Fibroblast of skin of left quadriceps (primary cell): ENCODE data around the gene EDAR.

Experiments used
- DNase-seq, 2 experiments: peaks; one replicate each; pipeline ENCODE4 v3.0.0-alpha.2; 2013; ENCODE audit warnings: low read depth in 2 of 2

Gene EDAR

GRCh38 chr2:108967757-108968156 lies 21.3 kb downstream of the EDAR start:
- DNase-seq, result no peak

GRCh38 chr2:108965540-108966289 lies 23.3 kb downstream of the EDAR start:
- DNase-seq, result no peak

GRCh38 chr2:108963057-108963456 lies 26.0 kb downstream of the EDAR start:
- DNase-seq, result no peak

GRCh38 chr2:108961796-108962195 lies 27.2 kb downstream of the EDAR start:
- no peak for DNase-seq

- no peak for DNase-seq
These were observed 29.0 kb downstream of the EDAR start for GRCh38 chr2:108960006-108960405.

- DNase-seq, result no peak
These were observed 29.6 kb downstream of the EDAR start for GRCh38 chr2:108959401-108959800.

- DNase-seq, result no peak
These were observed 30.2 kb downstream of the EDAR start for GRCh38 chr2:108958632-108959341.

GRCh38 chr2:108958002-108958401 lies 31.0 kb downstream of the EDAR start:
- DNase-seq, result no peak

GRCh38 chr2:108956375-108956774 lies 32.6 kb downstream of the EDAR start:
- DNase-seq, result no peak

GRCh38 chr2:108950369-108951135 lies 38.5 kb downstream of the EDAR start:
- no peak for DNase-seq

GRCh38 chr2:108949316-108950239 lies 39.4 kb downstream of the EDAR start:
- peak in 1 of 2 experiments; percentile 3 for DNase-seq

GRCh38 chr2:108947271-108947907 lies 41.6 kb downstream of the EDAR start:
- DNase-seq, result no peak

GRCh38 chr2:108946442-108946841 lies 42.6 kb downstream of the EDAR start:
- DNase-seq, result no peak

GRCh38 chr2:108945969-108946368 lies 43.1 kb downstream of the EDAR start:
- DNase-seq, result no peak

GRCh38 chr2:108944601-108945331 lies 44.3 kb downstream of the EDAR start:
- DNase-seq, result no peak

- no peak for DNase-seq
These were observed 45.3 kb downstream of the EDAR start for GRCh38 chr2:108943751-108944150.

GRCh38 chr2:108942888-108943287 lies 46.1 kb downstream of the EDAR start:
- no peak for DNase-seq

GRCh38 chr2:108942231-108942825 lies 46.7 kb downstream of the EDAR start:
- DNase-seq, result no peak

- no peak for DNase-seq
These were observed 47.3 kb downstream of the EDAR start for GRCh38 chr2:108941767-108942166.

GRCh38 chr2:108941161-108941665 lies 47.8 kb downstream of the EDAR start:
- DNase-seq, result no peak
